Astrocyte (in vitro differentiated cells and primary cell): ENCODE results near the gene CRLF1.
A peak's percentile ranks its signal among the peaks of the same experiment; 100 is the strongest.

Experiments used
- EZH2 ChIP-seq: IDR thresholded peaks from 2 replicates; pipeline ENCODE4 v1.6.1; 2012; ENCODE audit warnings: mild to moderate bottlenecking, low read length, inconsistent platforms; ENCODE audit not compliant: insufficient read depth
- TF ChIP-seq, protein P1 (sequence below): IDR thresholded peaks from 2 replicates; pipeline ENCODE4 v1.5.1; 2011; ENCODE audit warnings: low read depth, mild to moderate bottlenecking, inconsistent platforms, low read length, moderate library complexity; ENCODE audit not compliant: insufficient read depth

DNA sequence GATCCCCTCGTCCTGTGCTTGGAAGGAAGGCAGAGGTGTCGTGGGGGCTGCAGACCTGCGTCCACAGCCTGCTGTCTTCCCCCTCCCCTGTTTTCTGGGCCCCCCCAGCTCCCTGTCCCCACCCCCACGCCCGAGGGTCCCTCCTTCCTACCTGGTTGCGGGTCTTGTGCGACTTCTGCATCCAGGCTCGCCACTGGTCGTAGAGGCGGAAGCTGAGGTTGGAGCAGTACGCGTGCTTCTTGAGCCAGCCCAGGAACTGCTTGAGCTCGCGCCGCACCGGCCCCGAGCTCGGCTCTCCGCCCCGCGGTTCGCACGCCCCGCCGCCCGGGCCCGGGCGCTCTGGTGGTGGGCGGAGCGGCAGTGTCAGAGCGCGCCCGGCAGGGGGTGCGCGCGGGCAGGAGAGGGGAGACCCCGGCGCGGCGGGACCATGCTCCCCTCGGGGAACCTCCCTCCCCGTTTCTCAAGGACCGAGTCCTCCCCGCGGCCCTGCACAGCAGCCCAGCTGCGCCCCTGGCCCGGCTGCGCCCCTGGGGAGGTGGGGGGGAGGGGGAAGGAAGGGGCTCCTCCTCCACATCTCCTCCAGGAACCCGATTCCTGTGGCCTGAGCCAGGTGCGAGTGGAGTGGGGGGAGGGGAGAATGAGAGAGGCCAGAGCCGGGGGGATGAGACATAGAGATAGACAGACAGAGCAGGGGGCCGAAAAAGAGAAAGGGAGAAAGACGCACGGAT is 12.3 kb downstream of the CRLF1 start:
- TF ChIP-seq, protein P1, sequence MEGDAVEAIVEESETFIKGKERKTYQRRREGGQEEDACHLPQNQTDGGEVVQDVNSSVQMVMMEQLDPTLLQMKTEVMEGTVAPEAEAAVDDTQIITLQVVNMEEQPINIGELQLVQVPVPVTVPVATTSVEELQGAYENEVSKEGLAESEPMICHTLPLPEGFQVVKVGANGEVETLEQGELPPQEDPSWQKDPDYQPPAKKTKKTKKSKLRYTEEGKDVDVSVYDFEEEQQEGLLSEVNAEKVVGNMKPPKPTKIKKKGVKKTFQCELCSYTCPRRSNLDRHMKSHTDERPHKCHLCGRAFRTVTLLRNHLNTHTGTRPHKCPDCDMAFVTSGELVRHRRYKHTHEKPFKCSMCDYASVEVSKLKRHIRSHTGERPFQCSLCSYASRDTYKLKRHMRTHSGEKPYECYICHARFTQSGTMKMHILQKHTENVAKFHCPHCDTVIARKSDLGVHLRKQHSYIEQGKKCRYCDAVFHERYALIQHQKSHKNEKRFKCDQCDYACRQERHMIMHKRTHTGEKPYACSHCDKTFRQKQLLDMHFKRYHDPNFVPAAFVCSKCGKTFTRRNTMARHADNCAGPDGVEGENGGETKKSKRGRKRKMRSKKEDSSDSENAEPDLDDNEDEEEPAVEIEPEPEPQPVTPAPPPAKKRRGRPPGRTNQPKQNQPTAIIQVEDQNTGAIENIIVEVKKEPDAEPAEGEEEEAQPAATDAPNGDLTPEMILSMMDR: peak; percentile 31
- TF ChIP-seq EZH2: no peak
